Loucy (cell line): ENCODE results near the gene SMTNL2.
"Not testable (repeated sequence)": the region's sequence is repeated elsewhere in the genome, so short reads cannot be mapped to it uniquely, and the experiment has no call there.

Experiments used
- H2AFZ ChIP-seq: fragments of 200-600 bp; sonication (generic); 2 replicates; pipeline ENCODE4 v1.6.0; 2016; ENCODE audit warnings: antibody characterized with exemption, mild to moderate bottlenecking, low read length, moderate library complexity
- H3F3A ChIP-seq: fragments of 200-600 bp; 2 replicates; pipeline ENCODE4 v1.6.0; 2016; ENCODE audit warnings: antibody characterized with exemption, low read depth, mild to moderate bottlenecking
- H3K27me3 ChIP-seq: fragments of 200-600 bp; sonication (generic); 2 replicates; pipeline ENCODE4 v1.6.1; 2014; ENCODE audit warnings: low read length, mild to moderate bottlenecking; ENCODE audit not compliant: insufficient read depth, poor library complexity, severe bottlenecking
- H3K36me3 ChIP-seq: fragments of 200-600 bp; sonication (generic); 2 replicates; pipeline ENCODE4 v1.6.1; 2016; ENCODE audit warnings: low read length; ENCODE audit not compliant: insufficient read depth
- H3K4me1 ChIP-seq: fragments of 200-600 bp; sonication (generic); 2 replicates; pipeline ENCODE4 v1.5.1; 2014; ENCODE audit warnings: low read length, mild to moderate bottlenecking; ENCODE audit not compliant: insufficient read depth, poor library complexity, severe bottlenecking
- H3K4me2 ChIP-seq: fragments of 200-600 bp; sonication (generic); 2 replicates; pipeline ENCODE4 v1.6.0; 2014; ENCODE audit warnings: antibody characterized with exemption, low read length, low read depth, mild to moderate bottlenecking; ENCODE audit not compliant: poor library complexity, severe bottlenecking
- H3K4me3 ChIP-seq: fragments of 200-600 bp; sonication (generic); 2 replicates; pipeline ENCODE4 v1.5.1; 2014; ENCODE audit warnings: low read length, mild to moderate bottlenecking, mixed read lengths; ENCODE audit not compliant: poor library complexity, severe bottlenecking
- H3K79me2 ChIP-seq: fragments of 200-600 bp; sonication (generic); 2 replicates; pipeline ENCODE4 v1.6.1; 2014; ENCODE audit warnings: low read length; ENCODE audit not compliant: insufficient read depth
- H3K9ac ChIP-seq: fragments of 200-600 bp; sonication (generic); 2 replicates; pipeline ENCODE4 v1.6.0; 2014; ENCODE audit warnings: mild to moderate bottlenecking, low read depth, low read length, moderate library complexity; ENCODE audit not compliant: poor library complexity, severe bottlenecking
- H3K9me2 ChIP-seq: fragments of 200-600 bp; sonication (generic); replicated peaks from 2 replicates; pipeline ENCODE4 v1.6.1; 2016; ENCODE audit warnings: low read depth, low read length, mixed read lengths
- H3K9me3 ChIP-seq: fragments of 200-600 bp; sonication (generic); 2 replicates; pipeline ENCODE4 v1.6.1; 2014; ENCODE audit warnings: mild to moderate bottlenecking, antibody characterized with exemption, low read length, low read depth; ENCODE audit not compliant: insufficient read depth
- H4K20me1 ChIP-seq: fragments of 200-600 bp; sonication (generic); 2 replicates; pipeline ENCODE4 v1.6.0; 2014; ENCODE audit warnings: antibody characterized with exemption, low read length, mild to moderate bottlenecking; ENCODE audit not compliant: insufficient read depth, poor library complexity, severe bottlenecking
- CTCF ChIP-seq: fragments of 200-600 bp; sonication (generic); conservative IDR thresholded peaks from 2 replicates; pipeline ENCODE4 v1.5.1; 2014; ENCODE audit warnings: mild to moderate bottlenecking, antibody characterized with exemption, low read length
- EZH2phosphoT487 ChIP-seq: fragments of 200-600 bp; IDR thresholded peaks from 2 replicates; pipeline ENCODE4 v1.6.1; 2018; ENCODE audit warnings: antibody characterized with exemption, mild to moderate bottlenecking, moderate library complexity, borderline replicate concordance

Gene SMTNL2

GRCh38 chr17:4588391-4588790 lies 4.1 kb downstream of the SMTNL2 start:
- Histone ChIP-seq H2AFZ (no peak overlapping the region), H3K4me2 (no peak overlapping the region), H3K79me2 (no peaks in the 10 kb centered on the region), H3K4me3 (no peak overlapping the region), H3K9me2 (no peaks in the 10 kb centered on the region), H3K4me1 (no peaks in the 10 kb centered on the region), H3F3A (no peaks in the 10 kb centered on the region), H3K9ac (no peak overlapping the region), H4K20me1 (no peaks in the 10 kb centered on the region), H3K9me3 (no peaks in the 10 kb centered on the region), H3K36me3 (no peaks in the 10 kb centered on the region), H3K27me3 (no peaks in the 10 kb centered on the region)
- TF ChIP-seq CTCF, result no peak
- TF ChIP-seq EZH2phosphoT487, result no peak

- Histone ChIP-seq H3K9me2 (no peaks in the 10 kb centered on the region), H3K9me3 (no peaks in the 10 kb centered on the region), H4K20me1 (no peaks in the 10 kb centered on the region), H3F3A (no peaks in the 10 kb centered on the region), H3K36me3 (no peaks in the 10 kb centered on the region), H3K4me1 (no peaks in the 10 kb centered on the region), H3K27me3 (no peaks in the 10 kb centered on the region), H3K4me2 (no peak overlapping the region), H2AFZ (no peak overlapping the region), H3K4me3 (no peak overlapping the region), H3K9ac (no peak overlapping the region), H3K79me2 (no peaks in the 10 kb centered on the region)
- TF ChIP-seq CTCF (no peak), EZH2phosphoT487 (no peak)
These were observed 4.7 kb downstream of the SMTNL2 start for GRCh38 chr17:4588898-4589625.

- not testable (repeated sequence) for H3K4me2 ChIP-seq, H4K20me1 ChIP-seq, H3K27me3 ChIP-seq, H3K9me2 ChIP-seq, H3F3A ChIP-seq, H3K4me3 ChIP-seq, H3K36me3 ChIP-seq, H2AFZ ChIP-seq, H3K79me2 ChIP-seq, H3K9me3 ChIP-seq, H3K4me1 ChIP-seq, H3K9ac ChIP-seq
These were observed 5.7 kb downstream of the SMTNL2 start for GRCh38 chr17:4590042-4590441.

GRCh38 chr17:4590981-4591453 lies 6.7 kb downstream of the SMTNL2 start:
- no peak for TF ChIP-seq EZH2phosphoT487
- no peak for TF ChIP-seq CTCF
- H2AFZ ChIP-seq, result no peak overlapping the region
- no peaks in the 10 kb centered on the region for H3K27me3 ChIP-seq
- H3K79me2 ChIP-seq, result no peaks in the 10 kb centered on the region
- H3K4me3 ChIP-seq, result no peak overlapping the region
- H3K36me3 ChIP-seq, result no peaks in the 10 kb centered on the region
- H3K9ac ChIP-seq, result no peak overlapping the region
- no peaks in the 10 kb centered on the region for H3K9me2 ChIP-seq
- no peak overlapping the region for H3K4me2 ChIP-seq
- H4K20me1 ChIP-seq, result no peaks in the 10 kb centered on the region
- no peaks in the 10 kb centered on the region for H3K4me1 ChIP-seq
- H3F3A ChIP-seq, result no peaks in the 10 kb centered on the region
- no peaks in the 10 kb centered on the region for H3K9me3 ChIP-seq
